GM20431 (cell line): ENCODE measurements around the gene LY86.

ENCODE experiments used
- in situ Hi-C: fragments of 300-500 bp; cut with MseI, MboI; formaldehyde crosslinking; loops from one replicate; pipeline ENCODE4 v1.15.0; 2020; ENCODE audit warnings: low sequenced_read_pairs; ENCODE audit not compliant: unreplicated experiment

Gene LY86

DNA sequence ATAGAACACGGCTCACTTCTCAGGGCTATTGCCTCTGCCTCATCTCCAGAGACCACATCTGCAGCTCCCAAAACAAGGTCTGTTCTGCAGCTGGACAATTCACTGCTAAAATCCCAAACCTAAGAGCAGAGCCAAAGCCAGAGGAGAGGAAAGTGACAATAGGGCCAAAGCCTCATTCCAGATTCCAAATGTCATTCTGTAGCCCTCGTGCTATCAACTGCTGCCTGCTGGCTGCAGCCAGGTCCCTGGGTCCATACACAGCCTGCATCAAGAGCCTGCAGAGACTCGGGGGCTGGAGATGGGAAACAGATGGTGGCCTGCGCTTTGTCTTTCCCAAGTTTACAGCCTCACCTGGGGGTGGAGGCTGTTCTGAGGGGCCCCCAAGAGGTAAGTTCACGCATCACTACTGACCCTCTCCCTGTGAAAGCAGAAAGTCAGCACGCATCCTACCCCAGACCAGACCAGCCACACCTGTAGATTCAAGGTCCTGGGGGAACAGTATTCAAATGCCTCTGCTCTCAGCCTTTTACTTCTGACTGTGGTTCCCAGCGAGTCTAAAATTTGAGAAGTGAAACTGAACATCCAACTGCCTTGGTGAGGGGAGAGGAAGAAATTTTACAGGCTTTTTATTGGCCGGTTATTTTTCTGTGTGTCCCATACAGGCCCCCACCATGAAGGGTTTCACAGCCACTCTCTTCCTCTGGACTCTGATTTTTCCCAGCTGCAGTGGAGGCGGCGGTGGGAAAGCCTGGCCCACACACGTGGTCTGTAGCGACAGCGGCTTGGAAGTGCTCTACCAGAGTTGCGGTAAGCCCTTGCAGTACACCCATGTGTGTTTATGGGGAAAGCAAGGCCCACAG lies at the start of gene LY86:
Gene LY86, plus strand, starts transcription at position 657 of the 860 bp plus-strand sequence. Its CDS starts 15 bp downstream, at position 672.
- in situ Hi-C loops = no loop called here

DNA sequence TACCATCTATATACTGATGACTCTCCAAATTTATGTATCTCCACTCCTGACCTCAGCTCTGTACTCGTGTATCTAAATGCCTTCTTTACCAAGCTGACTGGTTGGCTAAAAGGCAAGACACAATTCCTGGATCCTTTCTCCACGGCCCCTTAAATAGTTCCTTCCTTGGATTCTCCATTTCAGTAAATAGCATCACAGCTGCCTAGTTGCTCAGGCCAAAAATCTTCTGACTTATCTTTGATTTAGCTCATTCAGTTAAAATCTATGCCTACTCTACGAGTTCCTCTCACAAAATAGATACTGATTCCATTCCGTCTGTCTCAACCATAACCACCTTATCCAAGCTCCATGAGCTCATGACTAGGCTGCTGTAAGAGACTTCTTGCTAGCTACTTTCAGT lies 49.5 kb upstream of the LY86 start:
- in situ Hi-C loops = no loop called here

- in situ Hi-C loops = loop anchor here (10.0 kb wide), 1 partner anchor 488 kb away; no protein-coding TSS in a partner anchor
These were observed 46.2 kb upstream of the LY86 start for GRCh38 chr6:6542357-6542756.

- in situ Hi-C loops = loop anchor here (10.0 kb wide), 1 partner anchor 489 kb away; no protein-coding TSS in a partner anchor
These were observed 45.2 kb upstream of the LY86 start for GRCh38 chr6:6543181-6543879.

DNA sequence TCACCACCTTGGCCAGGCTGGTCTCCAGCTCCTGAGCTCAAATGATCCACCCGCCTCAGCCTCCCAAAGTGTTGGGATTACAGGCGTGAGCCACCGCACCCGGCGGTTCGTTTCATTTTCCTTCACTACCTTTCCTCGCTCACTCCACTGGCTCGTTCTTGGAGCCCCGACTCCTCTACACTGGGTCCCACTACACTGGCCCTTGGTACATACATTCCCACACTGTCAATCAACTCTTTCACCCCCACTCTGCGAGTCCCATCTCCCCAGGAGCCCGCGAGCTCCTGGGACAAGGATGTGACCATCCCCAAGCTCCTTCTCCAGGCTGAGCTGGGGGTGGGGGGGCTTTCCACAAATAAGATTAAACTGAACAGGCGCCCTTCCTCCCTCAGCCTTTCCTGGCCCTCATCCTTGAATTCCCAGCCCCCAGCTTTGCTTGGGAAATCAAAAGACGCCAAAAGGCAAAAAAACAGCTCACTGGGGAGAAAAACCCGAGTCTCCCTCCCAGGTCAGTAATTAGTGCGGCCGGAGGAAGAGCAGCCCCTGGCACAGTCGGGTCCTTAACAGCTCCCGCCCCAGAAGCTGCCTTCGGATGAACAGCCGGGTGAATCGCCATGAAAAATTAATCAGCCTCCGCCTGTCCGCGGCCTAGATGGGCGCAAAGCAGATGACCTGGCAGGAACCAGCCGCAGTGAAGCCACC lies 42.8 kb upstream of the LY86 start:
- in situ Hi-C loops = loop anchor here (10.0 kb wide), 1 partner anchor 491 kb away; no protein-coding TSS in a partner anchor

DNA sequence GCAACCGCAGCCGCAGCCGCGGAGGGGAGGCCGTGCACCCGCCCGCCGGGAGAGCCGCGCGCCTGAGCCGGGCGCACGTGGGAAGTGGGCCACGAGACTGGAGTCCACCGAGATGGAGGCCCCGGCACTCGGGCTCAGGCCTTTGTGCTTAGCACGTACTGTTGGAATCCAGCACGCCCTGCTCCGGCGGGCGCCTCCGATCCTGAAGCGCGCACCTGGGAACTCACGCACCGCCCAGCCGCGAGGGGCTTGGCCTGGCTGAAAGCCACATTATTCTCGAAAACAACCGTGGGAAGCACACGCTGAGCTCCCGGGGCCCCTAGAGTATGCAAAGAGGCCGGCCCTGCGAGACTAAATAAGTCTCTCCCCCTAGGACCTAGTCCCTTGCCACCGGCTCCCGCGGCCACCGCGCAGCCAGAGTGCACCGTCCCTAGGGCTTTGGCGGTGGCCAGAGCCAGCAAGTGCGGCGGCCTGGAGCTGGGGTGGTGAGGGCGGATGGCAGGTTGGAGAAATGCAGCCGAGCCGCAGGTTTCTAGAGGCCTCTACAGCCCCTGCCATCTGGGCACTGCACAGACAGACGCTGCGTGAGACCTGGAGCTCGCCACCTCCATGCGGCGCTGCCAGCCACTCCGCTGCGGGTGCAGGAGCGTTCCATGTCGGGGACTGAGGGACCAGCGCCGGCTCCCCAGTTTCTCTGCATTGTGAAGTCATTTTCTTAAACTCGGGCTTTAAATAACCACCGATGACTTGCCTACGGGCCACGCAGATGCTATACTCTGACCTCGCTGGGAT lies 42.0 kb upstream of the LY86 start:
- in situ Hi-C loops = loop anchor here (10.0 kb wide), 1 partner anchor 492 kb away; no protein-coding TSS in a partner anchor

DNA sequence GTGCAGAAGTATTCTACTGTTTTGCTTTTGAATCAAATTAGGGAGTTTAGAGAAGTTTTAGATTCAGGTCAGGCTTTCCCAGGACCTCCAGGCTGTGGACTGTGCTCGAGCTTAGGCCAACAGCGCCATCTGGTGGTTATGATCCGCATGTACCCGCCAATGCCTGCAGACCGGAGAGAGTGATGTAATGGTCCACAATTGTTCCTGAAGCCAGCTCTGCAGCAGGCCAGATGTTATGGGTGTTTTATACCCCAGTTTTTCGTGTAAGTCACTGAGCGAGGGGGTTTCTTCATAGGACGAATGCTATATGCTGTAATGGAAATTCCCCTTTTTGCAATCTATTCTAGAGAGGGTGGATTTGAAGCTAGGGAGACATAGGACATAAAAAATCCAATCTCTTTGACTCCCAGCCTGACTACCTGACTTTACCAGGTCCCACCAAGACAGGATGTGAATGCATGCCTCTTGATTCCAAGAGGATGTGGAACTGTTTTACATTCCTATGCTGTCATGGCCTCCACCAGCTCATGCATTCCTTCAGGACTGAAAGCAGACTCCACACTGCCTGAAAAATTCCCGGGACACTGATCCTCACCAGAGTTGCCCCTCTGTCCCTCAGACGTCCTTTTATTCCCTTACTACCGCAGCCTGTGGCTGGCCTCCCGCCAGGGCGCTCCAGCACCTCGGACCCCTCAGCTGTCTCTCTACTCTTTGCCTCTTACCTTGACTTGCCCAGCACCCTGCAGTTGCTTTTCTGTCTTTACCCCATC lies 41.2 kb upstream of the LY86 start:
- in situ Hi-C loops = loop anchor here (10.0 kb wide), 1 partner anchor 492 kb away; no protein-coding TSS in a partner anchor

DNA sequence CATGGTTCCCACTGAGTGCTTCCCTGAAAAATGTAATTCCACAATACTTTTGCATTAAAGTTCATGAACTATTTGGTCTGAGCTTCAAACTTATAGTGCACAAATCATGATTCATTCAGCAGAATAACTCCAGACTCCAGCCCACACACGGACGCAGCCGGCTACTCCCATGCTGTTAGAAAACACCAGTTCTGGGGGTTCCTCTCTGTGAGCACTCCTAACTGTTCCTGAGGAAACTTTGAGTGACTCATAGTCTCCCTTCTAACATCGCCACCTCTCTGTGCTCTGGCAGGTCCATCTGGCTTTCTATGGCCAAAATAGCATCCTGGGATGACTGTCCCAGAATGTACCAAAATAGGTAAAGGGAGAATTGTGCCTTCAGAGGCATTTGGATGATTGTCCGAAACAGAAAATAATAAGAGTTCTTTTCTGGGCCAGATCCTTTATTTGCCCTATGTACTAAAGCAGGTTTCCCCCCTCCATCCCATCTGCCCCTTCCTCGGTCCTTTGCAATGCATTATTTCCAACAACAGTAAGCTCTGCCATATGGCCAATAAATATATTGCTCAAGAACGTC lies 32.3 kb upstream of the LY86 start:
- in situ Hi-C loops = no loop called here

DNA sequence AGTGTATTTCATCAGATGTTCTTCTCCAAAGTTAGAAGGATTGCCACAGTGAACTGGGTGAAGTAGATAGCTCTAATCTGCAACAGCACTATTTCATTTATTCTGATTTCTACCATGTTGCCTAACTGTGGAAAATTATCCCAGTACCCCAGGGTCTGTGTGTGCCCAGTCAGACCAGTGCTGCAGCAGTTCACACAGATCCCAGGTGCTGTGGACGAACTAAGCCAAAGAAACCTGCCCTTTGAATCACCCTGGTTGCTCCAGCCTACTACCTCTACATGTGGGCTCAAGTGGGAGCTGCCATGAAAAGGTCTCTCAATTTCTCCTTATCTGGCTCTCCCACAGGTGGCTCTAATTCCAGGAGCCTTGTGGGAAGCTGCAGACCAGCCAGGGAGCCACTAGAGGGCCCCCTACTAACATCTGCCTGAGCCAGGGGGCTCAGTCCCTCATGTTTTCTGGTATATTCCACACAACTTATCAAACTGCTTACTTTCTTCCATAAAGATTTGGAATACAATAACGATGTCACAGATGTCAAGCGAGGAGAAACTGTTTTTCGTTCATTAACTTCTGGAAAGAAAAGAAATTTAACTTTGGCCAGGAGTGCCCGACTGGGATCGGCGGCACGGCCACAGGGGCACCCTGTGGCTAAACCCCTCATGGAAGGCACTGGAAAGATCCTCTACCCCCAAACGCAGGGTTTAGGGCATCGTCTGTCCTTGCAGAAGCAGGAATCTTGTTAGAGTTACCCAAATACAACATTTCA lies 31.6 kb upstream of the LY86 start:
- in situ Hi-C loops = no loop called here

DNA sequence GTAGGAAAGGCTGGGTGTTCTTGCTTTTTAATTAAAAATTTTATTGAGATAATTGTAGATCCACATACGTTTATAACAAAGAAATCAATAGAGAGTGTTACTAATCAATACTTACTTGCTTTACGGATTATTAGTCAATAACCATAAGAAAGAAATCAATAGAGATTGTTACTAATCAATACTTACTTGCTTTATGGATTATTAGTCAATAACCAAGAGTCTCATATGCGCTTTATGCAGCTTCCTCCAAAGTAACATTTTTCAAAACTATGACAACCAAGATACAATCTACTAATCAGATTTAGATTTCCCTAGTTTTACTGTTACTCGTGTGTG lies 31.0 kb upstream of the LY86 start:
- in situ Hi-C loops = no loop called here

DNA sequence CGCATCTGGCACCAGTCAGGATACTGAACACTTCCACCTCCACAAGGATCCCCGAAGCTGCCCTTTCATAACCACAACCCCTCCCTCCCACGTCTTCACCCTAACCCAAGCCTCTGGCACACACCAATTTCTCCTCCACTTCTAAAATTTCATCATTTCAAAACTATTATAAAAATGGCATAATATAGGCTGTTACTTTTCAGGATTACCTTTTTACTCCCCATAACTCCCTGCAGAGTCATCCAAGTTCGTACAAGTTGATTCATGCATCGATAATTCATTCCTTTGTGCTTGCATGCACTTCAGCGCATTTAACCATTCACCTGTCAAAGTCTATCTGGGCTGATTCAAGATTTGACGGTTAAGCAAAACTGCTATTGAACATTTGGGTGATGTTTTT lies 30.6 kb upstream of the LY86 start:
- in situ Hi-C loops = no loop called here

GRCh38 chr6:6559994-6560570 lies 28.4 kb upstream of the LY86 start:
- in situ Hi-C loops = no loop called here

DNA sequence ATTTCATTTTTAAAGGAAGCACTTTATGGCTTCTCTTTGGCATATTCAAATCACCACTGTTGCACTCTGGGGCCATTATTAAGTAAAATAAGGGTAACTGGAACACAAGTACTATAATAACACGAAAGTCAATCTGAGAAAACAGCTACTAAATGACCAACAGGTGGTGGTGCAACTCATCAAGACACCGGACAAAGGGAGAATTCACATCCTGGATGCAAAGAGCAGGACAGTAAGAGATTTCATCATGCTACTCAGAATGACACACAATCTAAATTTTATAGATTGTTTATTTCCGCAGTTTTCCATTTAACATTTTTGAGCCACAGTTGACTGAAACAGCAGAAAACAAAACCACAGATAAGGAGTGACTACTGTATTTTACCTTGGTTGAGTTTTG lies 27.6 kb upstream of the LY86 start:
- in situ Hi-C loops = no loop called here

DNA sequence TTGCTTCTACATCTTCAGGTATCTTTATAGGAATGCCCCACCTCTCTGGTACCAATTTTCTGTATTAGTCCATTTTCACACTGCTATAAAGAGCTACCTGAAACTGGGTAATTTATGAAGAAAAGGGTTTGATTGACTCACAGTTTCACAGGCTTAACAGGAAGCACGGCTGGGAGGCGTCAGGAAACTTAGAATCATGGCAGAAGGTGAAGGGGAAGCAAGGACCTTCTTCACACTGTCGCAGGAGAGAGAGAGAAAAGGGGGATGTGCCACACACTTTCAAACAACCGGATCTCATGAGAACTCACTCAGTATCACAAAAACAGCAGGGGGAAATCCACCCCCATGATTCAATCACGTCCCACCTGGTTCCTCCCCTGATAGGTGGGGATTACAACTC lies 24.4 kb upstream of the LY86 start:
- in situ Hi-C loops = no loop called here

DNA sequence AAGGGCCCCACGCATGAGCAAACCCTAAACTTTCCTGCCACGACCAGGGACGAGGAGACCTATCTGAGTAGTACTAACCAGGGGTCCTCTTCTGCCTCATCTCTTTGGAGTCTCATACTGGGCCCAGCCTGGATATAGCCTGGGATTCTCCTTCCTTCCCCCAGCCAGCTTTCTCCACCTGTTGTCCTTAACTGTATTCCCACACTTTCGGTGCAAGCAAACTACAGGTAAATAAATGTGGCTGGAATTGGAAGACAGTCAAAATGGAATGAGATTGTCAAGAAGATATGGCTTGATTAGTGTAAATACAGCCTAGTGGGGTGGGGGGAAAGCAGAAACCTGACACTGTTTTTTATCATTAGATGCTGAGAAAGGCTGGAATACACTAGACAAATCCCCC lies 23.5 kb upstream of the LY86 start:
- in situ Hi-C loops = no loop called here

DNA sequence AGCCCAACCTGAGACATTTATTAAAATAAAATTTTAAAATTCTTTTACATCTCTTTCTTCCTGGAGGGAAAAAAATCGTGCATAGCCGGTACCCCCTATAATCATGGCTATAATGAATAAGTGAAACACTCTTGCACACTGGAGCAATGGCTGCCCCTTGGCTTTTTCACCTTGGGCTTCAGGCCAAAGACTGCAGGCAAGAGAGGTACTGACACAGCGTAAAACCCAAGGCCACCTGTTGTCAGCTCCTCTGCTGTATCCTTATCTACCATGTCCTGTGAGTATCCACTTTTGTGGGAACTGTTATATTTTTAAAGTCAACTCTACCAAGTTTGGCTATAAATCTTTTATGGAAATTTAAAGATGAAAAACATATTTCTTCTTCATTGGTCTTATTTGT lies 23.0 kb upstream of the LY86 start:
- in situ Hi-C loops = no loop called here

DNA sequence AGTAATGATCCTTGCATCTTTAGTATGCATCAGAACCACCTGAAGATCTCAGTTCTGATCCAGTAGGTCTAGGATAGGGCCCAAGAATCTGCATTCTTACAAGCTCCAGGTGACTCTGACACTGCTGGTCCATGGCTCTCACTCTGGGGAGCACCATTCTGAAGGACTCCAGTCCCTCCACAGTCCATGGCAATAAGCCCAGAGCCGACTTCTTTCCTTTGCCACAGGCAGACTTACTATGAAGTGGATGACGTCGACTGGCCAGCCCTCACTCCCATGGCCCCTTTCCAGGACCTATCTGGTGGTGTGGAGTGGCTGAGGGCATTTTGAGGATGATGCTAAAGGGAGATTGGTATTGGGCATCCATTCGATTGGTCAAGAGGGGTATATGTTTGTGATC lies 21.8 kb upstream of the LY86 start:
- in situ Hi-C loops = no loop called here
